ENCODE data around the gene ANXA5.

ANXA5 gene

DNA sequence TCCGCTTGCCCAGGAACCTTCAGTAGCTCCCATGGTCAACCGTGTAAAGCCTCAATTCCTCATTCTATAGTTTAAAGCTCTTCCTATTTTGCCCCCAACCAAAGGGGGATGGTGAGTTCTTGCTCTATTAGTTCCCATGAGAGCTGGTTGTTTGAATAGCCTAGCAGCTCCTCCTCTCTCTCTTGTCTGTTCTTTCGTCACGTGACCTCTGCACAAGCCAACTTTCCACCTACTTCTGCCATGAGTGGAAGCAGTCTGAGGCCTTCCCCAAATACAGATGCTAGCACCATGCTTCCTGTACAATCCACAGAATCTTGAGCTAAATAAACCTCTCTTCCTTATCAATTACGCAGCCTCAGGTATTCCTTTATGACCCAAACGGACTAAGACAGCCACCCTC, 42.8 kb downstream of the ANXA5 start:
- no peaks in the 10 kb centered on the region for H3K36me3 ChIP-seq (ENCODE audit: control insufficient read depth in 2 of 2, insufficient read depth in 1 of 2, low read length in 2 of 2)
- H3K4me3 ChIP-seq (ENCODE audit: low read depth, low read length): no peak overlapping the region
- no peaks in the 10 kb centered on the region for H3K9me3 ChIP-seq (ENCODE audit: control insufficient read depth, insufficient read depth, low read depth, low read length)
- no peak overlapping the region for H3K27ac ChIP-seq (ENCODE audit: extremely low read depth, low read depth, low read length)
- ChIA-PET POLR2A (no interaction called here), CTCF (interaction anchor here (0.7 to 0.9 kb wide), 4 partner anchors 191 to 557 kb away, joined by 3 read pairs; no protein-coding TSS in a partner anchor)
- TF ChIP-seq BCL11A (tag by site-specific recombination; IDR thresholded peaks at IDR 0.05; ENCODE audit: low read depth): no peak
- TF ChIP-seq ZNF768 (tag by site-specific recombination; IDR thresholded peaks at IDR 0.05): no peak
- TF ChIP-seq, protein P1, sequence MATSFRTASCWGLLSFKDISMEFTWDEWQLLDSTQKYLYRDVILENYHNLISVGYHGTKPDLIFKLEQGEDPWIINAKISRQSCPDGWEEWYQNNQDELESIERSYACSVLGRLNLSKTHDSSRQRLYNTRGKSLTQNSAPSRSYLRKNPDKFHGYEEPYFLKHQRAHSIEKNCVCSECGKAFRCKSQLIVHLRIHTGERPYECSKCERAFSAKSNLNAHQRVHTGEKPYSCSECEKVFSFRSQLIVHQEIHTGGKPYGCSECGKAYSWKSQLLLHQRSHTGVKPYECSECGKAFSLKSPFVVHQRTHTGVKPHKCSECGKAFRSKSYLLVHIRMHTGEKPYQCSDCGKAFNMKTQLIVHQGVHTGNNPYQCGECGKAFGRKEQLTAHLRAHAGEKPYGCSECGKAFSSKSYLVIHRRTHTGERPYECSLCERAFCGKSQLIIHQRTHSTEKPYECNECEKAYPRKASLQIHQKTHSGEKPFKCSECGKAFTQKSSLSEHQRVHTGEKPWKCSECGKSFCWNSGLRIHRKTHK (tag by site-specific recombination; IDR thresholded peaks at IDR 0.05): no peak
- TF ChIP-seq, protein P2, sequence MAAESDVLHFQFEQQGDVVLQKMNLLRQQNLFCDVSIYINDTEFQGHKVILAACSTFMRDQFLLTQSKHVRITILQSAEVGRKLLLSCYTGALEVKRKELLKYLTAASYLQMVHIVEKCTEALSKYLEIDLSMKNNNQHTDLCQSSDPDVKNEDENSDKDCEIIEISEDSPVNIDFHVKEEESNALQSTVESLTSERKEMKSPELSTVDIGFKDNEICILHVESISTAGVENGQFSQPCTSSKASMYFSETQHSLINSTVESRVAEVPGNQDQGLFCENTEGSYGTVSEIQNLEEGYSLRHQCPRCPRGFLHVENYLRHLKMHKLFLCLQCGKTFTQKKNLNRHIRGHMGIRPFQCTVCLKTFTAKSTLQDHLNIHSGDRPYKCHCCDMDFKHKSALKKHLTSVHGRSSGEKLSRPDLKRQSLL (tag by site-specific recombination; IDR thresholded peaks at IDR 0.05): no peak
- no peak for TF ChIP-seq ZNF473 (tag by site-specific recombination; IDR thresholded peaks at IDR 0.05)
- TF ChIP-seq ZNF23 (tag by site-specific recombination; IDR thresholded peaks at IDR 0.05; ENCODE audit: borderline replicate concordance): no peak
- TF ChIP-seq, protein P3, sequence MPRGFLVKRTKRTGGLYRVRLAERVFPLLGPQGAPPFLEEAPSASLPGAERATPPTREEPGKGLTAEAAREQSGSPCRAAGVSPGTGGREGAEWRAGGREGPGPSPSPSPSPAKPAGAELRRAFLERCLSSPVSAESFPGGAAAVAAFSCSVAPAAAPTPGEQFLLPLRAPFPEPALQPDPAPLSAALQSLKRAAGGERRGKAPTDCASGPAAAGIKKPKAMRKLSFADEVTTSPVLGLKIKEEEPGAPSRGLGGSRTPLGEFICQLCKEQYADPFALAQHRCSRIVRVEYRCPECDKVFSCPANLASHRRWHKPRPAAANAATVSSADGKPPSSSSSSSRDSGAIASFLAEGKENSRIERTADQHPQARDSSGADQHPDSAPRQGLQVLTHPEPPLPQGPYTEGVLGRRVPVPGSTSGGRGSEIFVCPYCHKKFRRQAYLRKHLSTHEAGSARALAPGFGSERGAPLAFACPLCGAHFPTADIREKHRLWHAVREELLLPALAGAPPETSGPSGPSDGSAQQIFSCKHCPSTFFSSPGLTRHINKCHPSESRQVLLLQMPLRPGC (tag by site-specific recombination; IDR thresholded peaks at IDR 0.05): no peak
- TF ChIP-seq ZNF248 (tag by site-specific recombination; IDR thresholded peaks at IDR 0.05): no peak
- TF ChIP-seq ZNF404 (tag by site-specific recombination; IDR thresholded peaks at IDR 0.05): no peak
- H3K4me1 ChIP-seq (ENCODE audit: control insufficient read depth, insufficient read depth, low read length): no peaks in the 10 kb centered on the region

DNA sequence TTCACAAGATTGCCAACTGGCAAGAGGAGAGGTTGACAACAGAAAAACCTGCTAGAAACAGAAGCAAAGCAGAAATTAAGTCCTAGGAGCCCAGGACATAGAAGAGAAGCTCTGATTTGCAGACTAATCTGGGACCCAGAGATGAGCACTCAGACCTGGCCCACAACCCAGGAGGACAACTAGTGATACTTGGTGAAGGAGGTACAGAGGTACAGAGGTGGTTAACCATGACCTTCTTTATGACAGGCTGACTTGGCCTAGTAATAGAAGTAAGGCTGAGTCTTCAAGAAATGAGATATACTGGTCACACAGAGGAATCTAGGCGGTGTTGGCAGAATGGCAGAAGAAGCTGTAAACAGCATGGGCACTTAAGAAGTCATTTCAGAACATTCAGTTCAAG, 43.6 kb downstream of the ANXA5 start:
- POLR2A ChIA-PET: no interaction called here
- Histone ChIP-seq H3K4me3 (ENCODE audit: low read depth, low read length) (no peak overlapping the region), H3K36me3 (ENCODE audit: control insufficient read depth in 2 of 2, insufficient read depth in 1 of 2, low read length in 2 of 2) (no peaks in the 10 kb centered on the region), H3K27ac (ENCODE audit: extremely low read depth, low read depth, low read length) (no peak overlapping the region), H3K4me1 (ENCODE audit: control insufficient read depth, insufficient read depth, low read length) (no peaks in the 10 kb centered on the region), H3K9me3 (ENCODE audit: control insufficient read depth, insufficient read depth, low read depth, low read length) (no peaks in the 10 kb centered on the region)
- CTCF ChIA-PET: interaction anchor here (0.9 to 1.0 kb wide), 2 partner anchors 190 to 282 kb away, joined by 3 to 4 read pairs; no protein-coding TSS in a partner anchor
- TF ChIP-seq, protein P4, sequence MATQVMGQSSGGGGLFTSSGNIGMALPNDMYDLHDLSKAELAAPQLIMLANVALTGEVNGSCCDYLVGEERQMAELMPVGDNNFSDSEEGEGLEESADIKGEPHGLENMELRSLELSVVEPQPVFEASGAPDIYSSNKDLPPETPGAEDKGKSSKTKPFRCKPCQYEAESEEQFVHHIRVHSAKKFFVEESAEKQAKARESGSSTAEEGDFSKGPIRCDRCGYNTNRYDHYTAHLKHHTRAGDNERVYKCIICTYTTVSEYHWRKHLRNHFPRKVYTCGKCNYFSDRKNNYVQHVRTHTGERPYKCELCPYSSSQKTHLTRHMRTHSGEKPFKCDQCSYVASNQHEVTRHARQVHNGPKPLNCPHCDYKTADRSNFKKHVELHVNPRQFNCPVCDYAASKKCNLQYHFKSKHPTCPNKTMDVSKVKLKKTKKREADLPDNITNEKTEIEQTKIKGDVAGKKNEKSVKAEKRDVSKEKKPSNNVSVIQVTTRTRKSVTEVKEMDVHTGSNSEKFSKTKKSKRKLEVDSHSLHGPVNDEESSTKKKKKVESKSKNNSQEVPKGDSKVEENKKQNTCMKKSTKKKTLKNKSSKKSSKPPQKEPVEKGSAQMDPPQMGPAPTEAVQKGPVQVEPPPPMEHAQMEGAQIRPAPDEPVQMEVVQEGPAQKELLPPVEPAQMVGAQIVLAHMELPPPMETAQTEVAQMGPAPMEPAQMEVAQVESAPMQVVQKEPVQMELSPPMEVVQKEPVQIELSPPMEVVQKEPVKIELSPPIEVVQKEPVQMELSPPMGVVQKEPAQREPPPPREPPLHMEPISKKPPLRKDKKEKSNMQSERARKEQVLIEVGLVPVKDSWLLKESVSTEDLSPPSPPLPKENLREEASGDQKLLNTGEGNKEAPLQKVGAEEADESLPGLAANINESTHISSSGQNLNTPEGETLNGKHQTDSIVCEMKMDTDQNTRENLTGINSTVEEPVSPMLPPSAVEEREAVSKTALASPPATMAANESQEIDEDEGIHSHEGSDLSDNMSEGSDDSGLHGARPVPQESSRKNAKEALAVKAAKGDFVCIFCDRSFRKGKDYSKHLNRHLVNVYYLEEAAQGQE (tag by site-specific recombination; IDR thresholded peaks at IDR 0.05): no peak
- TF ChIP-seq, protein P5, sequence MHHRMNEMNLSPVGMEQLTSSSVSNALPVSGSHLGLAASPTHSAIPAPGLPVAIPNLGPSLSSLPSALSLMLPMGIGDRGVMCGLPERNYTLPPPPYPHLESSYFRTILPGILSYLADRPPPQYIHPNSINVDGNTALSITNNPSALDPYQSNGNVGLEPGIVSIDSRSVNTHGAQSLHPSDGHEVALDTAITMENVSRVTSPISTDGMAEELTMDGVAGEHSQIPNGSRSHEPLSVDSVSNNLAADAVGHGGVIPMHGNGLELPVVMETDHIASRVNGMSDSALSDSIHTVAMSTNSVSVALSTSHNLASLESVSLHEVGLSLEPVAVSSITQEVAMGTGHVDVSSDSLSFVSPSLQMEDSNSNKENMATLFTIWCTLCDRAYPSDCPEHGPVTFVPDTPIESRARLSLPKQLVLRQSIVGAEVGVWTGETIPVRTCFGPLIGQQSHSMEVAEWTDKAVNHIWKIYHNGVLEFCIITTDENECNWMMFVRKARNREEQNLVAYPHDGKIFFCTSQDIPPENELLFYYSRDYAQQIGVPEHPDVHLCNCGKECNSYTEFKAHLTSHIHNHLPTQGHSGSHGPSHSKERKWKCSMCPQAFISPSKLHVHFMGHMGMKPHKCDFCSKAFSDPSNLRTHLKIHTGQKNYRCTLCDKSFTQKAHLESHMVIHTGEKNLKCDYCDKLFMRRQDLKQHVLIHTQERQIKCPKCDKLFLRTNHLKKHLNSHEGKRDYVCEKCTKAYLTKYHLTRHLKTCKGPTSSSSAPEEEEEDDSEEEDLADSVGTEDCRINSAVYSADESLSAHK (tag by site-specific recombination; IDR thresholded peaks at IDR 0.05): no peak
- TF ChIP-seq ZNF37A (tag by site-specific recombination; IDR thresholded peaks at IDR 0.05) (no peak), ZXDB (tag by site-specific recombination; IDR thresholded peaks at IDR 0.05) (no peak), KLF8 (tag by site-specific recombination; IDR thresholded peaks at IDR 0.05) (no peak), ZNF792 (tag by site-specific recombination; IDR thresholded peaks at IDR 0.05) (no peak), OSR2 (tag by site-specific recombination; IDR thresholded peaks at IDR 0.05) (no peak), ZNF112 (tag by site-specific recombination; IDR thresholded peaks at IDR 0.05) (no peak), GLI2 (tag by site-specific recombination; IDR thresholded peaks at IDR 0.05; ENCODE audit: borderline replicate concordance, low read depth) (no peak), ZFP41 (tag by site-specific recombination; IDR thresholded peaks at IDR 0.05; ENCODE audit: borderline replicate concordance) (no peak), ZIC2 (tag by site-specific recombination; IDR thresholded peaks at IDR 0.05) (no peak), ZSCAN23 (tag by site-specific recombination; IDR thresholded peaks at IDR 0.05) (no peak), ZNF610 (tag by site-specific recombination; IDR thresholded peaks at IDR 0.05; ENCODE audit: borderline replicate concordance) (no peak)
- TF ChIP-seq, protein P6, sequence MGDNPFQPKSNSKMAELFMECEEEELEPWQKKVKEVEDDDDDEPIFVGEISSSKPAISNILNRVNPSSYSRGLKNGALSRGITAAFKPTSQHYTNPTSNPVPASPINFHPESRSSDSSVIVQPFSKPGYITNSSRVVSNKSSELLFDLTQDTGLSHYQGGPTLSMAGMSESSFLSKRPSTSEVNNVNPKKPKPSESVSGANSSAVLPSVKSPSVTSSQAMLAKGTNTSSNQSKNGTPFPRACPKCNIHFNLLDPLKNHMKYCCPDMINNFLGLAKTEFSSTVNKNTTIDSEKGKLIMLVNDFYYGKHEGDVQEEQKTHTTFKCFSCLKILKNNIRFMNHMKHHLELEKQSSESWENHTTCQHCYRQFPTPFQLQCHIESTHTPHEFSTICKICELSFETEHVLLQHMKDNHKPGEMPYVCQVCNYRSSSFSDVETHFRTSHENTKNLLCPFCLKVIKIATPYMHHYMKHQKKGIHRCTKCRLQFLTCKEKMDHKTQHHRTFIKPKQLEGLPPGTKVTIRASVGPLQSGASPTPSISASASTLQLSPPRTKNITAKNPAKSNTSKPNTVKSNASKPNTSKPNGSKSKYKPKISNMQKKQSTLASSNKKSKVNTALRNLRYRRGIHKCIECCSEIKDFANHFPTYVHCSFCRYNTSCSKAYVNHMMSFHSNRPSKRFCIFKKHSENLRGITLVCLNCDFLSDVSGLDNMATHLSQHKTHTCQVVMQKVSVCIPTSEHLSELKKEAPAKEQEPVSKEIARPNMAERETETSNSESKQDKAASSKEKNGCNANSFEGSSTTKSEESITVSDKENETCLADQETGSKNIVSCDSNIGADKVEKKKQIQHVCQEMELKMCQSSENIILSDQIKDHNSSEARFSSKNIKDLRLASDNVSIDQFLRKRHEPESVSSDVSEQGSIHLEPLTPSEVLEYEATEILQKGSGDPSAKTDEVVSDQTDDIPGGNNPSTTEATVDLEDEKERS (tag by site-specific recombination; IDR thresholded peaks at IDR 0.05): no peak

All from HEK293 (cell line).